SU-DHL-6 (cell line): Measurements from ENCODE around the gene CHN1.

Source experiments
- H2AFZ ChIP-seq: fragments of 200-600 bp; sonication (generic); 2 replicates; pipeline ENCODE4 v1.6.1; 2014; ENCODE audit warnings: low read depth, mild to moderate bottlenecking, moderate library complexity, mixed read lengths, antibody characterized with exemption, low read length; ENCODE audit not compliant: severe bottlenecking
- H3F3A ChIP-seq: fragments of 200-600 bp; shearing (Covaris generic); 2 replicates; pipeline ENCODE4 v1.6.0; 2016; ENCODE audit warnings: antibody characterized with exemption, mild to moderate bottlenecking; ENCODE audit not compliant: insufficient read depth
- H3K27ac ChIP-seq: fragments of 200-600 bp; sonication (generic); 2 replicates; pipeline ENCODE4 v1.5.1; 2016; ENCODE audit warnings: low read depth, mild to moderate bottlenecking, low read length, moderate library complexity, mixed read lengths
- H3K27me3 ChIP-seq: fragments of 200-600 bp; sonication (generic), shearing (Covaris generic); 2 replicates; pipeline ENCODE4 v1.6.0; 2014; ENCODE audit warnings: mild to moderate bottlenecking, low read length
- H3K36me3 ChIP-seq: fragments of 200-600 bp; sonication (generic); 2 replicates; pipeline ENCODE4 v1.6.1; 2014; ENCODE audit warnings: mild to moderate bottlenecking, low read length, mixed read lengths
- H3K4me2 ChIP-seq: fragments of 300-600, 200-600 bp; shearing (Covaris generic), sonication (generic); 2 replicates; pipeline ENCODE4 v1.6.0; 2014; ENCODE audit warnings: low read length, low read depth, mild to moderate bottlenecking; ENCODE audit not compliant: poor library complexity, severe bottlenecking
- H3K4me3 ChIP-seq: fragments of 200-600 bp; sonication (generic); 2 replicates; pipeline ENCODE4 v1.5.1; 2014; ENCODE audit warnings: antibody characterized with exemption, low read length, mild to moderate bottlenecking, mixed read lengths; ENCODE audit not compliant: insufficient read depth, poor library complexity, severe bottlenecking
- H3K79me2 ChIP-seq: fragments of 200-600 bp; sonication (generic); 2 replicates; pipeline ENCODE4 v1.6.1; 2014; ENCODE audit warnings: mild to moderate bottlenecking, low read length, moderate library complexity; ENCODE audit not compliant: insufficient read depth
- H3K9ac ChIP-seq: fragments of 200-600 bp; sonication (generic); 2 replicates; pipeline ENCODE4 v1.7.0; 2014; ENCODE audit warnings: mild to moderate bottlenecking, low read length
- H3K9me2 ChIP-seq: fragments of 200-600 bp; sonication (generic); replicated peaks from 2 replicates; pipeline ENCODE4 v1.6.1; 2014; ENCODE audit warnings: low read length; ENCODE audit not compliant: insufficient read depth
- H3K9me3 ChIP-seq: fragments of 200-600 bp; sonication (generic); 2 replicates; pipeline ENCODE4 v1.6.1; 2014; ENCODE audit warnings: low read length, mixed read lengths; ENCODE audit not compliant: insufficient read depth
- H4K20me1 ChIP-seq: fragments of 200-600 bp; sonication (generic); 2 replicates; pipeline ENCODE4 v1.6.1; 2014; ENCODE audit warnings: low read depth, mild to moderate bottlenecking, antibody characterized with exemption, low read length, moderate library complexity, mixed read lengths
- CTCF ChIP-seq: fragments of 200-600 bp; sonication (generic); IDR thresholded peaks from one replicate; pipeline ENCODE4 v1.5.1; 2017; ENCODE audit warnings: antibody characterized with exemption, mild to moderate bottlenecking, low read length, moderate library complexity; ENCODE audit not compliant: insufficient read depth, poor library complexity, severe bottlenecking
- EZH2phosphoT487 ChIP-seq: fragments of 200-600 bp; sonication (generic), shearing (Covaris generic); conservative IDR thresholded peaks from 2 replicates; pipeline ENCODE4 v1.6.1; 2018; ENCODE audit warnings: mild to moderate bottlenecking, antibody characterized with exemption, low read length, moderate library complexity, mixed read lengths

The CHN1 gene

DNA sequence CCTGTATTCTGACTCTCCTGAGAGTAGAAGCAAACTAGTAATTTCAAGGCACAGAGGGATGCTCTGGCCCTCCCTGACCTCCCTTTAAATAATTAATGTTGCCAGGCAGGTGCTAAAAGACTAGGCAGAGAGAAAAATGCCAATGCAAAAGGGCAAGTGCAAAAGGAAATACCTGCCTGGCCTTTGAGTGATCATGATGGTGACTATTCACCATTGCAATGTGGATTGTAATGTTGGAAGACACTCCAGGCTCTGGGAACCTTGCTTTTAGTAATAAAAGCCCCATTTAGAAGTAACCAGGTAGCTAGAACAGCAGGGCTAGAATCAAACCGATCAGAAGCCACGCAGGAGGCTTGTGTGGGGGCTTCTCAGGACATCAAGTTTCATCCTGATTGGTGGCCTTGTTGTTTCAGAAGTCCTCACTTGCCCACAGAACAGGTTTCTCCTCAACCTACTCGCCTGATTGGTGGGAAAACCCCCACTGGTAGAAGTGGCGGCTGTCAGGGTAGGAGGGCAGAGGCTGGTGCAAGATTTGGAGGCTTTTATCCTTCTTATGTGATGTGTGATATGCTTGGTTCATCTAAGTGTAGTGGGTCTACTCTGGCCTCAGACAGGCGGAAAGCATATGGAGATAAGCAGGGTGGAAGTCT is 224.9 kb downstream of the CHN1 start:
- Histone ChIP-seq H3K4me2 (no peak overlapping the region), H3K27me3 (no peaks in the 10 kb centered on the region), H3K9me3 (no peaks in the 10 kb centered on the region), H3K4me3 (no peak overlapping the region), H3K9me2 (no peaks in the 10 kb centered on the region), H3F3A (no peaks in the 10 kb centered on the region), H3K27ac (no peak overlapping the region), H2AFZ (no peak overlapping the region), H3K79me2 (no peaks in the 10 kb centered on the region), H4K20me1 (no peaks in the 10 kb centered on the region), H3K36me3 (no peaks in the 10 kb centered on the region), H3K9ac (no peak overlapping the region)
- no peak for TF ChIP-seq CTCF
- TF ChIP-seq EZH2phosphoT487, result no peak

DNA sequence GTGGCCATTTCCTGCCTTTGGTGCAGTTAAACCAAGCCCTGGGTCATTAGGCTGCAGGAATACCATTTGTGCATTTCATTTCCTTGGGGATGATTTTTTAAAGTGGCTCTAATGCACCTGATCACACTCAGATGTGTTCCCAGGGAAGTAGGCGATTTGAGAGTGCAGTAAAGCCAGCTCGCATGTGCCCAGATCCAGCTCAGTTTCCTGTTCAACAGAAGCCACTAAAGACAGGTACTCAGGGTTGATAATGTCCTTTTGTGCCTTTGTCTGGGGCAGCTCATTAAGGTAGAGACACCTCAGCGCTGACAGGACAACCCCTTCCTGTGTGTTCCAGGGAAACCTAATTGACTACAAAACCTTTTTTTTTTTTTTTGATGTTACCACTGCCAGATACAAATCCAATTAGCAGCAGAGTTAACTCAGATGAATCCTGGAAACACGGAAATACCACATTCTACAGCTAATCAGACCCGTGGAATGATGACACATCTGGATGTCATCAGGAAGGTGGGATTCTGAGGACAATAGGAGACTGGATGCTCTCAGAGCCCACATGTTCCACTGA is 225.7 kb downstream of the CHN1 start:
- no peak overlapping the region for H3K9ac ChIP-seq
- no peak for TF ChIP-seq CTCF
- no peak for TF ChIP-seq EZH2phosphoT487
- no peaks in the 10 kb centered on the region for H3K27me3 ChIP-seq
- no peaks in the 10 kb centered on the region for H3K9me2 ChIP-seq
- no peak overlapping the region for H2AFZ ChIP-seq
- no peak overlapping the region for H3K27ac ChIP-seq
- no peaks in the 10 kb centered on the region for H3F3A ChIP-seq
- no peaks in the 10 kb centered on the region for H3K79me2 ChIP-seq
- H3K4me3 ChIP-seq, result no peak overlapping the region
- H4K20me1 ChIP-seq, result no peaks in the 10 kb centered on the region
- H3K36me3 ChIP-seq, result no peaks in the 10 kb centered on the region
- no peak overlapping the region for H3K4me2 ChIP-seq
- H3K9me3 ChIP-seq, result no peaks in the 10 kb centered on the region

DNA sequence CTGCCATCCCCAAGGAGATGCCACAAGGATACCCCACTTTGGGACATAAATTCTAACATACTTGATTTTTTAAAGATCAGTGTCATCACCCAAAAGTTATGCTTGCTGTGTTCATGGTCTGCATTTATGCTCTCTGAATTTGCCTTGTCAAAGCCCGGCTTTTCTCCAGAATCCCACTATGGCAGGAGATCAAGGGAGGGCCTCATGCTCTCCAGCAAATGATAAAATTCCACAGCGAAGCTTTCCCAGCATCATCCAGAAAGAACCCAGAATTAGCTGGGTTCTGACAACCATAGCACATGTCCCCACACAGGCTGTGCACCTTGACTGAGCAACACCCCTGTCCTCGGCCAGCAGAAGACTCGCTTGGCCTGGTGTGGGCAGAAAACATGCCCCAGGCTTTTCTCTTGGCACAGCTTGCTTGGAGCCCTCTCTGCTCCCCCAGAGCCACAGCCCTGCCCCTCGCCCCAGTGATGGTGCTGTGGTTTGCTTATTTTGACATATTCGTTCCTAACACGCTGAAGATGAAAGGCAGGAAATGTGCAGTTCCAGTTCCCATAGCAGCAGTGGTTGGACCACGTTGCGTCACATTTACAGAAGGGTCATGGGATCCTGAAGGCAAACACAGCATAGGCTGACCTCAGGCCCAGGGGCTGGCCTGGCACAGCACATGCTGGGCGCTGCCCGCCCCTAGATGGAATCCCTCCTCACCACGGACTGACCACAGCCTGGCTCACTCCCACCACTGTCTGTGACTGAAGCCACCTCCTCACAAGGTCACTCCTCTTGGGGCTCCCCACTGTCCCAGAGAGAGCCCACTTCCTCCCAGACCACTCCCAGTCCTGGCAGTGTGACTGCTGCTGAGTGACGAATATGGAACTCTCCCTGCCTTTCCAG is 226.8 kb downstream of the CHN1 start:
- Histone ChIP-seq H3K79me2 (no peaks in the 10 kb centered on the region), H3K4me3 (no peak overlapping the region), H3K9ac (no peak overlapping the region), H3K27me3 (no peaks in the 10 kb centered on the region), H3K9me2 (no peaks in the 10 kb centered on the region), H4K20me1 (no peaks in the 10 kb centered on the region), H3K36me3 (no peaks in the 10 kb centered on the region), H3F3A (no peaks in the 10 kb centered on the region), H3K27ac (no peak overlapping the region), H2AFZ (no peak overlapping the region), H3K9me3 (no peaks in the 10 kb centered on the region), H3K4me2 (no peak overlapping the region)
- TF ChIP-seq CTCF (no peak), EZH2phosphoT487 (no peak)
